CD14-positive monocyte (primary cell): ENCODE results near the gene CYP4F8. TPM values are rescaled to one million over a fixed set of nuclear protein-coding genes. Genes with fewer than 3 reads are reported as not detected.

Source experiments
- DNase-seq, 3 donors: peaks; one replicate each; pipeline ENCODE4 v3.0.0-alpha.2; 2011 to 2022
- H2AFZ ChIP-seq: 2 replicates; pipeline ENCODE4 v1.6.0; 2012; ENCODE audit warnings: mild to moderate bottlenecking, low read depth, low read length, inconsistent platforms; ENCODE audit not compliant: insufficient read depth, poor library complexity, severe bottlenecking
- H3K27ac ChIP-seq, 2 donors: 1 replicate in 1 of 2; 2 replicates in 1 of 2; pipeline ENCODE4 v1.5.1; 2012 to 2013; ENCODE audit warnings: low read length in 2 of 2, control low read depth in 1 of 2, inconsistent platforms in 1 of 2, low read depth in 1 of 2, mild to moderate bottlenecking in 1 of 2
- H3K27me3 ChIP-seq, 2 donors: one replicate each; pipeline versions ENCODE4 v1.6.0 to v1.6.1; 2011 to 2013; ENCODE audit warnings: low read length in 2 of 2; ENCODE audit not compliant: control insufficient read depth in 2 of 2, insufficient read depth in 2 of 2
- H3K36me3 ChIP-seq, 2 donors: replicated peaks in 1 of 2; 1 replicate in 1 of 2; 2 replicates in 1 of 2; pipeline versions ENCODE4 v1.5.1 to v1.6.1; 2012 to 2013; ENCODE audit warnings: low read length in 2 of 2, control low read depth in 1 of 2, inconsistent platforms in 1 of 2, mild to moderate bottlenecking in 1 of 2; ENCODE audit not compliant: insufficient read depth in 2 of 2, control insufficient read depth in 1 of 2
- H3K4me1 ChIP-seq, 2 donors: 1 replicate in 1 of 2; 2 replicates in 1 of 2; pipeline versions ENCODE4 v1.5.1 to v1.6.1; 2012 to 2013; ENCODE audit warnings: low read length in 2 of 2, control low read depth in 1 of 2, inconsistent platforms in 1 of 2, mild to moderate bottlenecking in 1 of 2, moderate library complexity in 1 of 2; ENCODE audit not compliant: insufficient read depth in 2 of 2, control insufficient read depth in 1 of 2
- H3K4me2 ChIP-seq: replicated peaks from 2 replicates; pipeline ENCODE3; 2012; ENCODE audit warnings: low read length, moderate library complexity, mild to moderate bottlenecking; ENCODE audit not compliant: poor library complexity, severe bottlenecking; ENCODE audit errors: extremely low read depth
- H3K4me3 ChIP-seq, 3 experiments: fragments of 200-600 bp in 1 of 3; sonication (generic) in 1 of 3; replicated peaks in 1 of 3; 1 replicate in 2 of 3; 2 replicates in 1 of 3; pipeline ENCODE4 v1.5.1; 2011 to 2013; ENCODE audit warnings: low read length in 3 of 3, mild to moderate bottlenecking in 3 of 3, control low read depth in 2 of 3, low read depth in 2 of 3, inconsistent platforms in 1 of 3, moderate library complexity in 1 of 3
- H3K79me2 ChIP-seq: 2 replicates; pipeline ENCODE4 v1.6.0; 2012; ENCODE audit warnings: mild to moderate bottlenecking, control low read depth, inconsistent platforms, low read length, moderate library complexity; ENCODE audit not compliant: insufficient read depth
- H3K9ac ChIP-seq: 2 replicates; pipeline ENCODE4 v1.6.0; 2017; ENCODE audit warnings: low read length, mild to moderate bottlenecking; ENCODE audit not compliant: insufficient read depth, poor library complexity, severe bottlenecking
- H3K9me3 ChIP-seq, 2 donors: replicated peaks in 1 of 2; 1 replicate in 1 of 2; 2 replicates in 1 of 2; pipeline versions ENCODE4 v1.5.1 to v1.6.1; 2012 to 2013; ENCODE audit warnings: low read length in 2 of 2, control low read depth in 1 of 2; ENCODE audit not compliant: control insufficient read depth in 1 of 2, insufficient read depth in 1 of 2
- H4K20me1 ChIP-seq: 2 replicates; pipeline ENCODE4 v1.6.0; 2012; ENCODE audit warnings: mild to moderate bottlenecking, low read length, control low read depth, moderate library complexity; ENCODE audit not compliant: insufficient read depth
- H3K27ac Mint-ChIP-seq, 7 donors: one replicate each; pipeline ENCODE4 v1.8.0; 2020; ENCODE audit warnings: mild to moderate bottlenecking in 7 of 7, mixed read lengths in 7 of 7, moderate library complexity in 6 of 7, inconsistent platforms in 2 of 7
- H3K27me3 Mint-ChIP-seq, 3 donors: one replicate each; pipeline ENCODE4 v1.8.0; 2021 to 2022; ENCODE audit warnings: low read depth in 3 of 3, mild to moderate bottlenecking in 3 of 3, mixed read lengths in 3 of 3, moderate library complexity in 3 of 3, inconsistent platforms in 1 of 3
- H3K36me3 Mint-ChIP-seq, 2 donors: one replicate each; pipeline ENCODE4 v1.8.0; 2020; ENCODE audit warnings: mixed read lengths in 2 of 2, inconsistent platforms in 1 of 2, mild to moderate bottlenecking in 1 of 2
- H3K4me1 Mint-ChIP-seq: one replicate; pipeline ENCODE4 v1.8.0; 2020; ENCODE audit warnings: mild to moderate bottlenecking, mixed read lengths
- H3K4me3 Mint-ChIP-seq, 2 donors: one replicate each; pipeline ENCODE4 v1.8.0; 2020; ENCODE audit warnings: mild to moderate bottlenecking in 2 of 2, mixed read lengths in 2 of 2, moderate library complexity in 1 of 2
- H3K9me3 Mint-ChIP-seq, 7 donors: one replicate each; pipeline ENCODE4 v1.8.0; 2020 to 2022; ENCODE audit warnings: mixed read lengths in 7 of 7, mild to moderate bottlenecking in 6 of 7, moderate library complexity in 6 of 7, inconsistent platforms in 2 of 7
- CTCF ChIP-seq: fragments of 200-600 bp; IDR thresholded peaks from one replicate; pipeline ENCODE4 v1.8.0; 2022; ENCODE audit warnings: antibody characterized with exemption, mild to moderate bottlenecking
- WGBS: methylation state at CpG from one replicate; pipeline ENCODE4 v1.1.5; 2013; ENCODE audit warnings: missing lambda C conversion rate; ENCODE audit not compliant: insufficient coverage; 5-methylcytosine and 5-hydroxymethylcytosine counted together
- intact Hi-C, 2 donors: fragments of 100-400 bp; cut with micrococcal nuclease; formaldehyde crosslinking; loops; one replicate each; pipeline versions ENCODE4 v1.15.0 to v1.15.1; 2023
- polyA plus RNA-seq, 3 donors: library from polyadenylated mRNA; depleted of rRNA in 1 of 3; unstranded in 2 of 3; stranded (reverse) in 1 of 3; fragments of 300-500 nt in 2 of 3; fragments of >200 nt in 1 of 3; fragmentation: Illumina TruSeq in 2 of 3; gene quantifications; 1 replicate in 2 of 3; 2 replicates in 1 of 3; pipeline ENCODE4 v1.2.3, GENCODE V29; 2012 to 2021

CYP4F8 gene
- polyA plus RNA-seq, 3 donors, result not detected

GRCh38 chr19:15587663-15588062 lies 27.4 kb upstream of the CYP4F8 start:
- intact Hi-C loops, result no loop called here
- Histone ChIP-seq H3K27me3 (no peaks in the 10 kb centered on the region), H2AFZ (no peak overlapping the region), H3K4me3 (peak overlapping the region in 1 of 3 experiments; percentile 21), H4K20me1 (no peaks in the 10 kb centered on the region), H3K9me3 (peaks cover 0 to 3% of the 10 kb centered on the region in 2 donors), H3K27ac (peak overlapping the region; percentile 49 to 51), H3K4me1 (peaks cover 68 to 70% of the 10 kb centered on the region in 2 donors), H3K4me2 (peak overlapping the region; percentile 49), H3K9ac (no peak overlapping the region), H3K36me3 (no peaks in the 10 kb centered on the region), H3K79me2 (no peaks in the 10 kb centered on the region)
- Mint-ChIP-seq H3K27ac (peak overlapping the region; percentile 81 to 93 (median 89)), H3K36me3 (no peaks in the 10 kb centered on the region), H3K4me3 (peak overlapping the region; percentile 49 to 70), H3K9me3 (peaks cover 0 to 5% (median 3%) of the 10 kb centered on the region in 7 donors), H3K27me3 (peaks cover 0 to 12% (median 6%) of the 10 kb centered on the region in 3 donors), H3K4me1 (peaks cover 66% of the 10 kb centered on the region)
- TF ChIP-seq CTCF, result no peak
- DNase-seq, result peak; percentile 86 to 96 (median 93)
- WGBS, result 0% methylated on average over 4 of the region's 9 CpGs

- WGBS, result no CpG with 5 or more reads among the region's 1 CpG
- Histone ChIP-seq H3K36me3 (no peaks in the 10 kb centered on the region), H3K79me2 (no peaks in the 10 kb centered on the region), H3K4me3 (peak overlapping the region in 1 of 3 experiments; percentile 21), H3K27me3 (no peaks in the 10 kb centered on the region), H3K9ac (no peak overlapping the region), H3K4me1 (peaks cover 74 to 76% of the 10 kb centered on the region in 2 donors), H3K4me2 (peak overlapping the region; percentile 49), H2AFZ (no peak overlapping the region), H3K9me3 (peaks cover 2 to 4% of the 10 kb centered on the region in 2 donors), H3K27ac (peak overlapping the region; percentile 49 to 51), H4K20me1 (no peaks in the 10 kb centered on the region)
- Mint-ChIP-seq H3K27ac (peak overlapping the region; percentile 51 to 91 (median 87)), H3K36me3 (no peaks in the 10 kb centered on the region), H3K4me3 (peak overlapping the region in 1 of 2 donors; percentile 59), H3K9me3 (peaks cover 0 to 10% (median 3%) of the 10 kb centered on the region in 7 donors), H3K4me1 (peaks cover 72% of the 10 kb centered on the region), H3K27me3 (peaks cover 0 to 11% (median 5%) of the 10 kb centered on the region in 3 donors)
- intact Hi-C loops, result no loop called here
- DNase-seq, result peak in 1 of 3 donors; percentile 47
- no peak for TF ChIP-seq CTCF
Measured at GRCh38 chr19:15588265-15588664, 26.8 kb upstream of the CYP4F8 start.
